HEK293 (cell line): ENCODE measurements around the gene UBE2D3.

Experiments used
- CTCF ChIP-seq: fragments of 450-650 bp; formaldehyde crosslinking; IDR thresholded peaks from 2 replicates; pipeline ENCODE4 v1.5.1; 2016; ENCODE audit warnings: missing biosample characterization, missing genetic modification characterization
- GLIS2 ChIP-seq: fragments of 450-650 bp; formaldehyde crosslinking; IDR thresholded peaks from 2 replicates; pipeline ENCODE4 v1.5.1; 2016; ENCODE audit warnings: missing biosample characterization, missing genetic modification characterization
- KLF10 ChIP-seq: fragments of 450-650 bp; IDR thresholded peaks from 2 replicates; pipeline ENCODE4 v1.5.1; 2018; ENCODE audit warnings: missing biosample characterization, mild to moderate bottlenecking, missing genetic modification characterization
- OSR2 ChIP-seq: fragments of 450-650 bp; formaldehyde crosslinking; IDR thresholded peaks from 2 replicates; pipeline ENCODE4 v1.5.1; 2016; ENCODE audit warnings: missing biosample characterization, missing genetic modification characterization
- PRDM10 ChIP-seq: fragments of 450-650 bp; formaldehyde crosslinking; IDR thresholded peaks from 2 replicates; pipeline ENCODE4 v1.5.1; 2016; ENCODE audit warnings: missing biosample characterization, missing genetic modification characterization
- REST ChIP-seq: fragments of 450-650 bp; formaldehyde crosslinking; IDR thresholded peaks from 2 replicates; pipeline ENCODE4 v1.5.1; 2016; ENCODE audit warnings: missing biosample characterization, missing genetic modification characterization
- ZBTB17 ChIP-seq: fragments of 450-650 bp; formaldehyde crosslinking; IDR thresholded peaks from 2 replicates; pipeline ENCODE4 v1.5.1; 2016; ENCODE audit warnings: missing biosample characterization, missing genetic modification characterization
- ZBTB8A ChIP-seq: fragments of 450-650 bp; formaldehyde crosslinking; IDR thresholded peaks from 2 replicates; pipeline ENCODE4 v1.5.1; 2016; ENCODE audit warnings: missing biosample characterization, missing genetic modification characterization
- ZFP3 ChIP-seq: fragments of 450-650 bp; formaldehyde crosslinking; IDR thresholded peaks from 2 replicates; pipeline ENCODE4 v1.5.1; 2016; ENCODE audit warnings: low read depth, missing biosample characterization, missing genetic modification characterization
- ZIC2 ChIP-seq: fragments of 450-650 bp; formaldehyde crosslinking; IDR thresholded peaks from 2 replicates; pipeline ENCODE4 v1.5.1; 2016; ENCODE audit warnings: missing biosample characterization, missing genetic modification characterization
- ZNF112 ChIP-seq: fragments of 450-650 bp; formaldehyde crosslinking; IDR thresholded peaks from 2 replicates; pipeline ENCODE4 v1.5.0; 2017; ENCODE audit warnings: missing biosample characterization, missing genetic modification characterization
- ZNF121 ChIP-seq: fragments of 450-650 bp; formaldehyde crosslinking; IDR thresholded peaks from 2 replicates; pipeline ENCODE4 v1.5.1; 2016; ENCODE audit warnings: missing biosample characterization, missing genetic modification characterization
- ZNF223 ChIP-seq: fragments of 450-650 bp; formaldehyde crosslinking; IDR thresholded peaks from 2 replicates; pipeline ENCODE4 v1.5.1; 2016; ENCODE audit warnings: missing biosample characterization, missing genetic modification characterization
- ZNF391 ChIP-seq: fragments of 450-650 bp; formaldehyde crosslinking; IDR thresholded peaks from 2 replicates; pipeline ENCODE4 v1.5.1; 2016; ENCODE audit warnings: low read depth, missing biosample characterization, missing genetic modification characterization, borderline replicate concordance
- ZNF398 ChIP-seq: fragments of 450-650 bp; formaldehyde crosslinking; IDR thresholded peaks from 2 replicates; pipeline ENCODE4 v1.5.1; 2017; ENCODE audit warnings: missing biosample characterization, missing genetic modification characterization
- ZNF449 ChIP-seq: fragments of 450-650 bp; formaldehyde crosslinking; IDR thresholded peaks from 2 replicates; pipeline ENCODE4 v1.5.1; 2017; ENCODE audit warnings: missing biosample characterization, mild to moderate bottlenecking, missing genetic modification characterization, moderate library complexity
- ZNF561 ChIP-seq: fragments of 450-650 bp; IDR thresholded peaks from 2 replicates; pipeline ENCODE4 v1.5.1; 2018; ENCODE audit warnings: missing biosample characterization, missing genetic modification characterization, borderline replicate concordance
- ZNF580 ChIP-seq: fragments of 450-650 bp; formaldehyde crosslinking; IDR thresholded peaks from 2 replicates; pipeline ENCODE4 v1.5.1; 2016; ENCODE audit warnings: missing biosample characterization, missing genetic modification characterization
- ZNF639 ChIP-seq: fragments of 450-650 bp; formaldehyde crosslinking; IDR thresholded peaks from 2 replicates; pipeline ENCODE4 v1.5.1; 2016; ENCODE audit warnings: missing biosample characterization, missing genetic modification characterization
- ZNF692 ChIP-seq: fragments of 450-650 bp; formaldehyde crosslinking; IDR thresholded peaks from 2 replicates; pipeline ENCODE4 v1.5.1; 2016; ENCODE audit warnings: missing biosample characterization, missing genetic modification characterization
- ZNF707 ChIP-seq: fragments of 450-650 bp; formaldehyde crosslinking; IDR thresholded peaks from 2 replicates; pipeline ENCODE4 v1.5.1; 2016; ENCODE audit warnings: missing biosample characterization, missing genetic modification characterization
- ZNF768 ChIP-seq: fragments of 450-650 bp; formaldehyde crosslinking; IDR thresholded peaks from 2 replicates; pipeline ENCODE4 v1.5.1; 2018; ENCODE audit warnings: missing biosample characterization, mild to moderate bottlenecking, missing genetic modification characterization
- ZXDB ChIP-seq: fragments of 450-650 bp; formaldehyde crosslinking; IDR thresholded peaks from 2 replicates; pipeline ENCODE4 v1.5.1; 2016; ENCODE audit warnings: missing biosample characterization, missing genetic modification characterization

UBE2D3 gene

GRCh38 chr4:102760645-102761295, 66.6 kb downstream of the UBE2D3 start, which contains the start of gene MANBA (continued):
- TF ChIP-seq ZNF398 (tag by site-specific recombination), result 0 out of 2 replicates have a peak, but pooled peaks have one; percentile 54
- peak; percentile 39; the same call in 1 of the 2 replicates for TF ChIP-seq ZXDB
- TF ChIP-seq ZNF121 (tag by site-specific recombination), result no peak
- peak; percentile 60 for TF ChIP-seq ZNF449 (tag by site-specific recombination)
- TF ChIP-seq ZIC2 (tag by site-specific recombination), result peak; percentile 42
- TF ChIP-seq ZNF768 (tag by site-specific recombination), result no peak
- TF ChIP-seq ZFP3 (tag by site-specific recombination), result no peak
- peak; percentile 94 for TF ChIP-seq ZBTB8A (tag by site-specific recombination)
- no peak for TF ChIP-seq ZNF112
- TF ChIP-seq REST (tag by site-specific recombination), result no peak
- no peak for TF ChIP-seq ZNF692 (tag by site-specific recombination)
- no peak for TF ChIP-seq ZNF223 (tag by site-specific recombination)
- no peak for TF ChIP-seq ZNF580 (tag by site-specific recombination)
- no peak for TF ChIP-seq ZNF707
- peak; percentile 58; the same call in 1 of the 2 replicates for TF ChIP-seq ZBTB17 (tag by site-specific recombination)
- peak; percentile 86 for TF ChIP-seq KLF10 (tag by site-specific recombination)
- peak; percentile 73 for TF ChIP-seq CTCF (tag by site-specific recombination)
- TF ChIP-seq ZNF391 (tag by site-specific recombination), result 0 out of 2 replicates have a peak, but pooled peaks have one; percentile 35
- no peak for TF ChIP-seq OSR2
- TF ChIP-seq ZNF639 (tag by site-specific recombination), result no peak
- TF ChIP-seq ZNF561, result peak; percentile 48; the same call in 1 of the 2 replicates
- TF ChIP-seq PRDM10 (tag by site-specific recombination), result peak; percentile 93
- TF ChIP-seq GLIS2 (tag by site-specific recombination), result peak; percentile 91
